Neural progenitor cell (in vitro differentiated cells): ENCODE results near the gene CYFIP2.

Experiments
- CTCF ChIP-seq: fragments of 200-600 bp; sonication (generic); IDR thresholded peaks from 2 replicates; pipeline ENCODE4 v1.5.1; 2017; ENCODE audit warnings: antibody characterized with exemption, mild to moderate bottlenecking
- EZH2 ChIP-seq: fragments of 200-600 bp; sonication (generic); IDR thresholded peaks from 2 replicates; pipeline ENCODE4 v1.6.1; 2017; ENCODE audit warnings: antibody characterized with exemption, mild to moderate bottlenecking, moderate library complexity

- TF ChIP-seq CTCF (peak; percentile 47), EZH2 (no peak)
Measured at GRCh38 chr5:157324237-157324636, 58.3 kb downstream of the CYFIP2 start.
